ENCODE results near the gene SDHA.
"Not testable (repeated sequence)": the region's sequence is repeated elsewhere in the genome, so short reads cannot be mapped to it uniquely, and the experiment has no call there.

The SDHA gene

DNA sequence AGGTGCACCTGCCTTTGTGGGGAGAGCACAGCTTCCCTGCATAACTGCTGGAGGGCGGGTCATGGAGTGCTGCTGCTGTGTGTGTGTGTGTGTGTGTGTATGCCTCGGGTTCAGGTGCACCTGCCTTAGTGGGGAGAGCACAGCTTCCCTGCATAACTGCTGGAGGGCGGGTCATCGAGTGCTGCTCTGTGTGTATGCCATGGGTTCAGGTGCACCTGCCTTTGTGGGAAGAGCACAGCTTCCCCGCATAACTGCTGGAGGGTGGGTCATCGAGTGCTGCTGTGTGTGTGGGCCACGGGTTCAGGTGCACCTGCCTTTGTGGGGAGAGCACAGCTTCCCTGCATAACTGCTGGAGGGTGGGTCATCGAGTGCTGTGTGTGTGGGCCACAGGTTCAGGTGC lies 84.3 kb downstream of the SDHA start:
- DNase-seq = not testable (repeated sequence)

DNA sequence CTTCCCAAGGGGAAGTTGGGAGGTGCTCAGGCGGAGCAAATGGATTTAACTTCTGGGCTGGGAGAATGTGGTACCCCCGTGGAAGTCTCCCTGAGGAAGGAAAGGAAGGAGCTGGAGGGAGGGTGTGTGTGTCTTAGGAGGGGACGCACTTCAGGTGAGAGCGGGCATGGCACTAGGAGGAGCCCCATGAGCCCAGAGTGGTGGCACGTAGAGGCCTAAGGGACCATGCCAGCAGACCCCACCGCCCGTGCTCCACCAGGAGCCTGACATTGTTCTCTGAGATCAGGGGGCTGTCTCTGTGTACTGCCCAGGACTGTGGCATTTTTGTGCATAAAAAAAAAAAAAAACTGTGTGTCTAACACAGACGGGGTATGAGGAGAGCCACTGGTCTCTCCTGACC lies 84.8 kb downstream of the SDHA start:
- no peak for DNase-seq

DNA sequence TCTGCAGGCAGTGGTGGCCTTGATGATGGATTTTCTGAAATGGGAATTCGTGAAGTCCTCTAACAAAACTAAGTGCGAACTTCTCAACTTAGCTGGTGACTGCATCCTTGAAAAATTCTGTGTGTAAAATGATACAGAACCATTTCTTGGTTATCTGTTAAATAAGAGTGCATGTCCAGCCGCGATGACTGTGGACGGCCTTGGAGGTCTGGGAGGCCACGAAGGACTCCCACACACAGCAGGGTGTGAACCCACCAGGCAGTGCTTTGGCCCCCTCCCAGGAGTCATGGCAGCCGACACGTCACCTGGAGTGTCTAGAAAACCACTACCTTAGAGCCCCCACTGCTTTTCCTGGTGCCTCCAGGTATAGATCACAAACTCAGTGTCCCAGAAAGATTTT lies 85.6 kb downstream of the SDHA start:
- not testable (repeated sequence) for DNase-seq

GRCh38 chr5:305050-305449 lies 86.9 kb downstream of the SDHA start:
- DNase-seq = no peak

- DNase-seq = no peak
Measured at GRCh38 chr5:305459-305858, 87.3 kb downstream of the SDHA start.

DNA sequence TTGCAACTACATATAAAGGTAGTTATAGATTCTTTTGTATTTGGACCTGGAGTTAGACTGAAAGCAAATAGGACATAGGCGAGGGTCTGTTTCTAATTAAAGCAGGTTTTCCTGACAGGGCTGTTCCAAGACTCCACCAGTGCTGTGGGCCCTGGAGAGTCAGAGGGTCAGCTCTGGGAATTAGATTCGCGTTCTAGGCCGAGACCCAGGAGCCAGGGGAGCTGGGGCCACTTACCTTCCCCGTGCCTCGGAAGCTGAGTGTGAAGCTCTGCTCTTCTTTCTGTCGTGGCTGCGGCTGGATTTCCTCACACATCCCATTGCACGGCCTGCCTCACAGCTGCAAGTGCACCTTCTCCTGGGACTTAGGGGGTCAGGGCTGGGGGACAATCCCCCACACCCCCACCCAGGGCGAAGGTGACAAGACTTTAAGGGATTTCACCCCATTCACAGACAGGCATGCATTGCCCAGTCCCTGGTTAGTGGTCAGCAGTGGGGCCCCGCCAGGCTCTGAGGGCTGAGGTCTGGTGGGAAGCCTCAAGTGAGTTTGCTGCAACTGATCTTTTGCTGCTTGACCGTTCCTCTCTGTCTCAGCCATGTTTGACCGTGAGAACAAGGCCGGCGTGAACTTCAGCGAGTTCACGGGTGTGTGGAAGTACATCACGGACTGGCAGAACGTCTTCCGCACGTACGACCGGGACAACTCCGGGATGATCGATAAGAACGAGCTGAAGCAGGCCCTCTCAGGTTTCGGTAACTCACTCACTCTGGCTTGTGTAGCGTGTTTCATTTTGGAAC lies 88.1 kb downstream of the SDHA start:
- no peak for DNase-seq

Measured in inflammatory macrophage (primary cell).